ENCODE measurements around the gene PAFAH1B1. TPM values are rescaled to one million over a fixed set of nuclear protein-coding genes. Genes with fewer than 3 reads are reported as not detected.

Gene PAFAH1B1
- total RNA-seq, 4 donors from 2014 or later: 86.5 to 119 (median 102) TPM

DNA sequence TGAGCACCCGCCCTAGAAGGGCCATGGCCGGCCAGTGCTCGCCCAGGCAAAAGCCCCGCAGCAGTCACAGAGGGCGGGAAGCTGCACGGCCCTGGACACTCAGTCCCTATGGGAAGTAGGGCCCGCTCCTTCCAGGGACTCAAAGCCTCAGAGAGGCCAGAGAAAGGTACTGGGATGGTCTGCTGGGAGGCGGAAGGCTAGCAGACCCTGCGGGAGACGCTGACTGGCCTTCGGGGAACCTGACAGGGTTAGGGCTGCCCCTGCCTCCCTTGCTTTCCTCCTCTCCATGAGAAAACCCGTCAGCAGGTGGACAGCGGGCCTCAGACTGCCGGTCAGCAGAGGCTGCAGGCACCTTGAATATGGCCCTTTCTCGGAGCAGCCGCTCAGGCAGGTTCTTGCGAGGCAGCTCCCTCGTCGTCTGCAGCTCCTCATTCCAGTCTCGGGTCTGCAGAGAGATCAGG is 106.6 kb downstream of the PAFAH1B1 start:
- Histone ChIP-seq H3K36me3 (peaks cover 76 to 98% (median 93%) of the 10 kb centered on the region in 4 donors), H3K4me3 (no peak overlapping the region), H3K9me3 (no peaks in the 10 kb centered on the region), H3K27me3 (no peaks in the 10 kb centered on the region), H3K4me1 (peaks cover under 1 to 11% (median 6%) of the 10 kb centered on the region in 4 donors), H3K27ac (replicated peaks in 1 of 4) (no peak overlapping the region)
- 87% methylated on average over 15 of the region's 20 CpGs for WGBS
- TF ChIP-seq, protein P1, sequence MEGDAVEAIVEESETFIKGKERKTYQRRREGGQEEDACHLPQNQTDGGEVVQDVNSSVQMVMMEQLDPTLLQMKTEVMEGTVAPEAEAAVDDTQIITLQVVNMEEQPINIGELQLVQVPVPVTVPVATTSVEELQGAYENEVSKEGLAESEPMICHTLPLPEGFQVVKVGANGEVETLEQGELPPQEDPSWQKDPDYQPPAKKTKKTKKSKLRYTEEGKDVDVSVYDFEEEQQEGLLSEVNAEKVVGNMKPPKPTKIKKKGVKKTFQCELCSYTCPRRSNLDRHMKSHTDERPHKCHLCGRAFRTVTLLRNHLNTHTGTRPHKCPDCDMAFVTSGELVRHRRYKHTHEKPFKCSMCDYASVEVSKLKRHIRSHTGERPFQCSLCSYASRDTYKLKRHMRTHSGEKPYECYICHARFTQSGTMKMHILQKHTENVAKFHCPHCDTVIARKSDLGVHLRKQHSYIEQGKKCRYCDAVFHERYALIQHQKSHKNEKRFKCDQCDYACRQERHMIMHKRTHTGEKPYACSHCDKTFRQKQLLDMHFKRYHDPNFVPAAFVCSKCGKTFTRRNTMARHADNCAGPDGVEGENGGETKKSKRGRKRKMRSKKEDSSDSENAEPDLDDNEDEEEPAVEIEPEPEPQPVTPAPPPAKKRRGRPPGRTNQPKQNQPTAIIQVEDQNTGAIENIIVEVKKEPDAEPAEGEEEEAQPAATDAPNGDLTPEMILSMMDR (IDR thresholded peaks at IDR 0.05): no peak
- TF ChIP-seq POLR2AphosphoS5 (IDR thresholded peaks at IDR 0.05) (no peak), POLR2A (IDR thresholded peaks at IDR 0.05; ENCODE audit: low read depth) (no peak)
- DNase-seq (ENCODE audit: extremely low spot score): no peak
- intact Hi-C loops (cut with DNase I): no loop called here

DNA sequence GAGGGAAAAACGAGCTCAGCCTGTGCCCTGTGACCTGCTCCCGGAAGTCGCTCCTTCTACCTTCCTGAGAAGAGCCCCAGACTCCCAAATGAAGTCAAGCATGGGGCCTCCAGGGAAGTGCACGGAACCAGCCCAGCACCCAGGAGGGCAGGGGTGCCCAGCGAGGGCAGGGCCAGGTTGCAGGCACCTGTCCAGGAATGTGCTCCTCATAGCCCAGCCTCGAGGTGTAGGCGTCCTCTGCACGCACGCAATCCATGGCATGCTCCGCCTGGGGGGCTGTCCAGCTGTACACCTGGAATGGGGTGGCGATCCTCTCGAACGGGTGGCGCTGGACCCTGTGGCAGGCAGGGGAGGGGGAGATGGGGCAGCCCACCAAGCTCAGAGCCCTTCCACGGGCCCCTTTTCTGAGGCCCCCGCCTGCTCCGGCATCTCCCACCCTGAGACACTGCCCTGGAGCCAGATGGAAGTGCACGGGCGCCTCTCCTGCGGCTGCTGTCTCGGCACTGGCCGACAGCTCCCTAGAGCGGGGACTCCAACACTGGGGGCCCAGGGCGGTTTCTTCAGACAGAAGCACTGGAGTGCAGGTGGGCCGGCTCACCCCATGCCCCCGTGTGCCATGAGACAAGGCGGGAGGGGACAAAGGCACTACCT is 107.2 kb downstream of the PAFAH1B1 start:
- H3K27me3 ChIP-seq: no peaks in the 10 kb centered on the region
- 82% methylated on average over 7 of the region's 27 CpGs for WGBS
- no peak overlapping the region for H3K4me3 ChIP-seq
- H3K9me3 ChIP-seq: no peaks in the 10 kb centered on the region
- TF ChIP-seq EP300 (IDR thresholded peaks at IDR 0.05): no peak
- TF ChIP-seq, protein P1 (IDR thresholded peaks at IDR 0.05): no peak
- TF ChIP-seq POLR2AphosphoS5 (IDR thresholded peaks at IDR 0.05): no peak
- no peak for TF ChIP-seq POLR2A (IDR thresholded peaks at IDR 0.05; ENCODE audit: low read depth)
- DNase-seq (ENCODE audit: extremely low spot score): no peak
- no peak overlapping the region for H3K27ac ChIP-seq (replicated peaks in 1 of 4)
- peaks cover 6 to 16% (median 11%) of the 10 kb centered on the region in 4 donors for H3K4me1 ChIP-seq
- H3K36me3 ChIP-seq: peaks cover 71 to 92% (median 87%) of the 10 kb centered on the region in 4 donors
- intact Hi-C loops (cut with DNase I): no loop called here

- H3K4me3 ChIP-seq: no peak overlapping the region
- no peaks in the 10 kb centered on the region for H3K27me3 ChIP-seq
- 93% methylated on average over 27 of the region's 41 CpGs for WGBS
- H3K27ac ChIP-seq (replicated peaks in 1 of 4): peak overlapping the region in 3 of 4 donors; percentile 34 to 42 (median 35)
- H3K4me1 ChIP-seq: peaks cover 14 to 20% (median 17%) of the 10 kb centered on the region in 4 donors
- H3K9me3 ChIP-seq: no peaks in the 10 kb centered on the region
- H3K36me3 ChIP-seq: peaks cover 63 to 85% (median 80%) of the 10 kb centered on the region in 4 donors
- TF ChIP-seq, protein P1 (IDR thresholded peaks at IDR 0.05): no peak
- no peak for TF ChIP-seq POLR2AphosphoS5 (IDR thresholded peaks at IDR 0.05)
- intact Hi-C loops (cut with DNase I): no loop called here
- no peak for DNase-seq (ENCODE audit: extremely low spot score)
Measured at GRCh38 chr17:2701161-2701995, 107.9 kb downstream of the PAFAH1B1 start.

- intact Hi-C loops (cut with DNase I): no loop called here
- peaks cover 55 to 77% (median 72%) of the 10 kb centered on the region in 4 donors for H3K36me3 ChIP-seq
- 83% methylated on average over 22 of the region's 22 CpGs for WGBS
Measured at GRCh38 chr17:2701996-2702741, 108.7 kb downstream of the PAFAH1B1 start.

More at GRCh38 chr17:2701996-2702741, 108.7 kb downstream of the PAFAH1B1 start:
- no peak for DNase-seq (ENCODE audit: extremely low spot score)
- Histone ChIP-seq H3K27ac (replicated peaks in 1 of 4) (peak overlapping the region in 2 of 4 donors; percentile 34 to 42), H3K4me1 (peaks cover 18 to 28% (median 23%) of the 10 kb centered on the region in 4 donors), H3K9me3 (no peaks in the 10 kb centered on the region), H3K27me3 (no peaks in the 10 kb centered on the region), H3K4me3 (no peak overlapping the region)
- TF ChIP-seq POLR2A (IDR thresholded peaks at IDR 0.05; ENCODE audit: low read depth) (no peak), POLR2AphosphoS5 (IDR thresholded peaks at IDR 0.05) (no peak), EP300 (IDR thresholded peaks at IDR 0.05) (no peak)
- TF ChIP-seq, protein P1 (IDR thresholded peaks at IDR 0.05): no peak

All from esophagus muscularis mucosa (tissue), 4 donors.